GM03348 (cell line): Measurements from ENCODE around the gene CDK9.

Experiments
- DNase-seq: peaks from one replicate; pipeline ENCODE4 v3.0.0; 2012; ENCODE audit warnings: low spot score

CDK9 gene

GRCh38 chr9:127803507-127804352, 17.9 kb downstream of the CDK9 start:
- peak; percentile 67 for DNase-seq

- DNase-seq: no peak
These were observed 19.8 kb downstream of the CDK9 start for GRCh38 chr9:127805620-127806019.

GRCh38 chr9:127806871-127807270, 21.0 kb downstream of the CDK9 start:
- DNase-seq: no peak

- DNase-seq: no peak
These were observed 22.6 kb downstream of the CDK9 start for GRCh38 chr9:127808347-127809001.

GRCh38 chr9:127809002-127809539, 23.2 kb downstream of the CDK9 start:
- DNase-seq: no peak

GRCh38 chr9:127809540-127810377, 23.9 kb downstream of the CDK9 start:
- DNase-seq: peak; percentile 39

- DNase-seq: no peak
These were observed 24.7 kb downstream of the CDK9 start for GRCh38 chr9:127810378-127811187.

- no peak for DNase-seq
These were observed 26.2 kb downstream of the CDK9 start for GRCh38 chr9:127812011-127812410.

- no peak for DNase-seq
These were observed 27.3 kb downstream of the CDK9 start for GRCh38 chr9:127812936-127813675.

- no peak for DNase-seq
These were observed 27.9 kb downstream of the CDK9 start for GRCh38 chr9:127813686-127814226.

- DNase-seq: no peak
These were observed 29.0 kb downstream of the CDK9 start for GRCh38 chr9:127814619-127815511.

- DNase-seq: no peak
These were observed 29.9 kb downstream of the CDK9 start for GRCh38 chr9:127815512-127816361.

GRCh38 chr9:127816362-127816725, 30.5 kb downstream of the CDK9 start:
- no peak for DNase-seq

- no peak for DNase-seq
These were observed 30.9 kb downstream of the CDK9 start for GRCh38 chr9:127816728-127817127.

- no peak for DNase-seq
These were observed 32.1 kb downstream of the CDK9 start for GRCh38 chr9:127817881-127818434.

- no peak for DNase-seq
These were observed 32.7 kb downstream of the CDK9 start for GRCh38 chr9:127818574-127818973.

- no peak for DNase-seq
These were observed 36.3 kb downstream of the CDK9 start for GRCh38 chr9:127822108-127822507.
